ENCODE data around the gene STPG2.
"Not testable (repeated sequence)": the region's sequence is repeated elsewhere in the genome, so short reads cannot be mapped to it uniquely, and the experiment has no call there.

The STPG2 gene

DNA sequence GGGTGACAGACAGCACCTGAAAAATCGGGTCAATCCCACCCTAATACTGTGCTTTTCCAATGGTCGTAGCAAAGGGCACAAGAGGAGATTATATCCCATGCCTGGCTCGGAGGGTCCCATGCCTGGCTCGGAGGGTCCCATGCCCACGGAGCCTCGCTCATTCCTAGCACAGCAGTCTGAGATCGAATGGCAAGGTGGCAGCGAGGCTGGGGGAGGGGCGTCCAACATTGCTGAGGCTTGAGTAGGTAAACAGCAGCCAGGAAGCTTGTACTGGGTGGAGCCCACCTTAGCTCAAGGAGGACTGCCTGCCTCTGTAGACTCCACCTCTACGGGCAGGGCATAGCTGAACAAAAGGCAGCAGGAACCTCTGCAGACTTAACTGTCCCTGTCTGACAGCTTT lies 365.1 kb downstream of the STPG2 start:
- no peak for DNase-seq

DNA sequence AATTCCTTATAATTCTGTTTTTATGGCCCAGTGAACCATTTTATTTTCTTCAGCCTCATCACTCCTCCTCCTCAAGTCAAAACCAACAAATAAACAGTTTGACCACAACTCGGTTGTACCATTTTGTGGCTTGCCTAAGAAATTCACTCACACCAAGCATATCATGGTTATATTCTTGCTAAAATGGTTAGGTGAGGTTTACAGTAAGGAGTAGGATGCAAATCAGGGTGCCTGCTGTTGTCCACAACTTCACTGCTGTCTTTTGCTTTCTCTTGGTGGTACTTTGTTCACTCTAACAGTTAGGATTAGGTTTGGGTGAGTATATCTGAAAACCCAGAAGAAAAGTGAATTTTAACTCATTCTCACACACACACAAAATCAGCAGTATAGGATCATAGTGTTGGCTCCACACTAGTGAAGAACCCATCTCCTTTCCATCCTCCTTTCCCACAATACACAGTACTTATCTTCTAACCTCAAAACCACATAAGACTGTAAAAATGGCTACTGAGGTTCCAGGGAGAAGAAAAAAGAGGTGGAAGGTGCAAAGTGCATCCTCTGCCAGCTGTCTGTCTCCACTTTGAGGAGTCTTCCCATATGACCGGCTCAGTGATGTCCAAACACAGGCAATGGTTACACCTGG lies 368.8 kb downstream of the STPG2 start:
- no peak for DNase-seq

DNA sequence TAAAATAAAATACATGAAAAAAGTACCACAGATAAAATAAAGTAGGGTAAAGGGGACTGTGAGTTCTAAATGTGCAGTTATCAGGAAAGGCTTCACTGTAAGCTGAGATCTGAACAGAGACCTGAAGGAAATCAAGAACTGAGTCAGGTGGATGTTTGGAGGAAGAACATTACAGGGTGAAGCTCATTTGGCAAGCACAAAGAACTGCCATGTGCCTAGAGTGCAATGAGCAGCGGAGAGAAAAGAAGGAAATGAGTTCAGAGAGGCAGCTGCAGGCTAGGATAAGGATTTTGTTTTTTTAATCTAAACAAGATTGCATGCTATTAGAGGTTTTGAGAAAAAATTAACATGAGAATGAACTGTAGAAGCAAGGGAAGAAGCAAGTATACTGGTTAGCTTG lies 373.1 kb downstream of the STPG2 start:
- DNase-seq = no peak

DNA sequence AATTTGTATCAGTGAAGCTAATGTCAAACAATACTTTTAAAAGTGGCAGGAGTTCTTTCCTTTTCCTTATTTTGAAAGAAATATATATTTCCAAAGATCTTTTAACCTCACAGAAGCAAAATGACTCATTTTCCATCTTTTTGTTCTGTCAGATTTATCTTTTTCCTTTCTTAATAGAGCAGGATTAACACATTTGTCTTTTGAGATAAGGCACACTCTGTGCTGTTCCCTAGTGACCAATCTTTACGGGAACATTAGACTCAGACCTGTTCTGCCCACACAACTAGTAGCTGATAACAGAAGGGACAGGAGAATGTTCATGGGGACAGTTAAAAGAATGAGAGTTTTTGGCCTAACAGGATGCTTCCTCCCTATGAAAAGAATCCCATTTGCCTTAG lies 381.2 kb downstream of the STPG2 start:
- DNase-seq = no peak

DNA sequence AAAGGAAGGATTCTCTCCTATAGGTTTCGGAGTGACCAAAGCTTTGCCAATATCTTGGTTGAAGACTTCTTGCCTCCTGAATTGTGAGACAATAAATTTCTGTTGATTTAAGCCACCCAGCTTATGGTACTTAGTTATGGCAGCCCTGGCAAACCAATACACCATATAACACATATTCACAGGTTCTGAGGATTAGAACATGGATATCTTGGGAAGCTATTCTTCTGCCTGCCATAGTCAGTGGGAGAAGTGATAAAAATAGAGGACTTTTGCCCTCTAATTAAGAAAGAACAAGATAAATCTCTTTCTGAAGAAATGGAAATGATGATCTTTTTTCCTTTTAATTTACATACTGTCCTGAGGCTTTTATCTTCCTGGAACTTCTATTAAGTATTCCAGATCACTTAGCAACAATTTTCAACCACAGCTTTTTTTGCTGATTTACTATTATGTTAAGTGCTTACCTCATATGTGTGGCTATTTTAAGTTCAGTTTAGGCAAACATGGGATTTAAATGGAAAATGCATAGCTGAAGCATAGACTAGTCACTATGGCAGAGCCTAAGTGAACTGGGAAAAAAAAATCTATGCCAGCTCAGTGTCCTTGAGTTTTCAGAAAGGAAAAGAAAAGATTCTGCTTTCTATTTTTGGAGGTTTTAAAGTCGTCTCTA lies 381.7 kb downstream of the STPG2 start:
- DNase-seq = no peak

DNA sequence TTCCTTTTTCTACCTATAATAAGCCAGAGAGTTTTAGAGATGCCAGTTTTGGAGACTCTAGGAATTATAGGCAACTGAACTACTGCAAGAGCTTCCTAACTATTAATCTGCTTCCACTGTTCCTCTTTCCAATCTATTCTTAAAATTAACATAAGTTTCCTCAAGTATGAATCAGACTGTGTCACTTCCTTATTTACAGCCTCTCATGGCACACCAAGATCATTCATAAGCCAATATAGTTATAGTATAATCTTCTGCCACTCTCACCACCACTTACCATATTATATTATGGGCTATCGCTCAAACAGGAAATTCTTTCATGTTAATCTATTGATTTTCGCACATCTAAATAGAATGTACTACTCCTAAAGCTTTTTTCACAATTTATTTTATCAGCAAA lies 383.5 kb downstream of the STPG2 start:
- no peak for DNase-seq

- DNase-seq = no peak
Measured at GRCh38 chr4:97752599-97752998, 390.7 kb downstream of the STPG2 start.

DNA sequence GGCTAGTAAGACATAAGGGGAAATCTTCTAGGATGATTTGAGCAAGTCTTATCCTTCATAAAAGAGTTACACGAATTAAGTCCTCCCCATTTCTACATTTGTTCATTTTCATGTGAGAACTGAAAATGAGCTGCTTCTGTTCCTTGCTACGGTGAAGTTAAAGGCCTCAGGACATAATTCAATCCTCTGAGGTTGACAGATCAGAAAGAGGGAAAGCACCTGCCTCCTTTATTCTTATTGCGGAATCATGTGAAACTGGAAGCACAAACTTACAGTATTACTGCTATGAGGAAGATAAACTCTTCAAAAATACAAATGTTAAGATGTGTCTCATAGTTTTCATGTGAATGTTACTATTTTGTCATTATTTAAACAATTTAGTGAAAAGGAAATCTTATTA lies 395.3 kb downstream of the STPG2 start:
- no peak for DNase-seq

GRCh38 chr4:97720869-97721432 lies 422.3 kb downstream of the STPG2 start:
- DNase-seq = no peak

DNA sequence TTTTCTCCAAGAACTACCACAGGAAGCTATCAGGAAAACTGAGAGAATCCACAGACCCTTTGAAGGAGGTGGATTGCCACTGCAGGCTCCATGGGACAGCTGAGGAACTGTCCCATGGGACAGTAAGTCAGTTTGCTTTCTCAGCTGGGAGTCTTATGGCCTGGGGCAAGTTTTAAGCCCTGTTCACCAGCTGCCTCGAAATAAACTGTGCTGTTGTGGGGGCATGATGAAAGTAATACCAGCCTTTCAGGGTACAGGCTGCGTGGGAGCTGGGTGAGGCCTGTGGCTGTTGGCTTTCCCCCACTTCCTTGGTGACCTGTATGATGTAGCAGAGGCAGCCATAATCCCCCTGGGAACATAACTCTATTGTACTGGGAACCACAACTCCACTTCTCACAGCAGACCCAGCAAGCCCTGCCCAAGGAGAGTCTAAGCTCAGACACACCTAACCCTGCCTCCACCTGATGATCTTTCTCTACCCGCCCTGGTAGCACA lies 452.1 kb downstream of the STPG2 start:
- DNase-seq = no peak

GRCh38 chr4:97670703-97671269 lies 472.5 kb downstream of the STPG2 start:
- no peak for DNase-seq

DNA sequence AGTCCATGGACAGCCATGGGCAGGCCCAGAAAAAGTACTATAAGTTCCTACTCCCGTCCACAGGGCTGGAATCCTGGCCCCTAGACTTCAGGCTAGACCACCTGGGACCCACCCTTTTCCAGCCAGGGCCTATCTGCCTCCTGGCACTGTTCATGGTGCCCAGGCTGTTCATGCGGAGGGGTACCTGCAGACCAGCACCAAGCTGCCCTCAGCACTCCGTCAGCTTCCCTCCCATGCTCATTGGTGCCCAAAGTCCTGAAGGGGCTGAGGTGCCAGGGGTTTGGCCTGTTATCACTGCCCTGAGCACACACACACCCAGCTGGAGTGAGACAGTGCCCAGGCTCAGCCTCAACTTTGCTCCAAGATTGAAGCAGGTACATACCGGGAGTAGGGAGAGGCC lies 477.7 kb downstream of the STPG2 start:
- no peak for DNase-seq

DNA sequence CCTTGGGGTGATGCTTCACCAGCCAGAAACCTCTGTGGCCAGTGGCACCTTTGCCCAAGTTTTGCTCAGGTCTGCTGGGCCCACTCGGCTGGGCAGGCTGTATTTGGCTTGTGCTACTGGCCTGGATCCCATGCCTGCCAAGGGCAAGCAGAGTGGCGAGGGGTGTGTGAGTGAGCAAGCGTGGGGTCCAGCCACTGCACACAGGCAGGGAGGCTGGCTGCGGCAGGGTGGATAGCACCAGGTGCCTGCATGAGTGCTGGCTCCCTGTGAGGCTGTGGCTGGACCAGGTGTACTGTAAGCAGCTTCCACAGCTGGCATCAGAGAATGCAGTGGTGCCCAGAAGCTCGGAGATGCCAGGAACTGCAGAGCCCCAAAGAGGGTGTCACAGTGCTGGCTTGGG lies 478.5 kb downstream of the STPG2 start:
- DNase-seq = no peak

- no peak for DNase-seq
Measured at GRCh38 chr4:97662133-97662532, 481.1 kb downstream of the STPG2 start.

- no peak for DNase-seq
Measured at GRCh38 chr4:97656044-97656720, 487.1 kb downstream of the STPG2 start.

DNA sequence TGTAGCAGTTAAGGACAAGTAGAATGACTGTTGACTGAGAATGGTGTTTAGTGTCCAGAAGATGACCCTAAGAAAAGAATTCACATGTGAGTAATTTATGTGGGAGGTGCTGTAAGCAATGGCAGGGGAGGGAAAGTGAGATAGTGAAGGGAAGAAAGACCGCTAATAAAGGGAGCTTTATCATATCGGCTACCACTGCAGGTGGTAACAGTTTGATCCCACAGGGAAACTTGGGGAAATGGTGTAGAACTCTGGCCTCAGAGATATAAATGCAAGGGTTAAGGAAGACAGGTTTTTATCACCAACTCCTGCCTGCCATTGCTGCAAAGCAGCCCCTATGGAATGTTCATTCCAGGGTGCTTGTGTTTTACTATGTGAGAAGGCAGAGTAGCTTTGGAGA lies 489.6 kb downstream of the STPG2 start:
- no peak for DNase-seq

- DNase-seq = no peak
Measured at GRCh38 chr4:97646997-97647396, 496.3 kb downstream of the STPG2 start.

DNA sequence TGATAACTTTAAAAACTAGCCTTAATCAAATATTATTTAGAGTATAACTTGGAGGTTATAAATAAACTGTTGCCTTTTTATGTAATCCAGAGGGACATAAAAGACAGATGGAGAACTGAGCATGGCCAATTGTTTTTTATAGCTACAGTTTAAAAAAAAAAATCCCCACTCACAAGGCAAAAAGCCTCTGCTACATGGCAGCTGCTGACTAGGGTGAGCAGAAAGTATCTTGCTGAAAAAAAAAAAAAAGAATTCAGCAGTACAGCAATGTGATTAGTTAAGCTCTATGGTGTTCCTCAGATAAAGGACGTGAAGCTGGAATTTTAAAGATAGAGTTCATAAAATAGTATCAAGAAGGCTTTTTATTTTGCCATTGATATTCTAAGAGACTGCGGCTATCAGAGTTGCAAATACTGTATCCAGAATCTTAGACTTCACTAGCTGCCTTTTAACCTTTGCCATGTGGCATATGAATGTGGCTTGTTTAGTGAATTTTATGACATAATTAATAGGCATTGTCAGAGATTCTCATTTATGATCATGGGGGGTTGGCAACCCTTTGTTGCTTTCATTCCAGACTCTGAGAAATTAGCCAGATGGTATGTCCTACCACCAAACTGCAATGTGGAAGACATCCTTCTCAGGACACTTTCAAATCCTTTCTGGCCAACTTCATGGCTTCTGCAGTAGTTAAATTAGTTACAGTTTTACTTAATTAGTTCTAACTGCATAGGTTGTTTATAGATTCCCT lies 498.0 kb downstream of the STPG2 start:
- no peak for DNase-seq

DNA sequence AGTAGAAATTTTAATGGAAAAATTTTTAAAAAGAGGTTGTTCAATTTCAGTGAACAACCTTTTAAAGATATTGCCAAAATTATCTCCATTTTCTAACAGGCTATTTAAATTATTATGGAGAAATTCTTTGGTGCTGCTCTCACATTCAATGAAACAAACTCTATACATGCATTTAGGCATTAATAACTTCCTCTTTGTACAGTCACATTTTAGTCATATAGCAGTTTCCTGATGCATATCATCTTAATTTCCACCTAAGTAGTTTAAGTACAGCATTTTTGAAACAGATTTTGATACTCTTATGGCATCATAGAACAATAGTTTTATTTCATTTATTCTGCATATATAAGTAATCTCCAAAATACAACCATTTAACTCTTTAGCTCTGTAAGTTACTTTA lies 500.1 kb downstream of the STPG2 start:
- no peak for DNase-seq

DNA sequence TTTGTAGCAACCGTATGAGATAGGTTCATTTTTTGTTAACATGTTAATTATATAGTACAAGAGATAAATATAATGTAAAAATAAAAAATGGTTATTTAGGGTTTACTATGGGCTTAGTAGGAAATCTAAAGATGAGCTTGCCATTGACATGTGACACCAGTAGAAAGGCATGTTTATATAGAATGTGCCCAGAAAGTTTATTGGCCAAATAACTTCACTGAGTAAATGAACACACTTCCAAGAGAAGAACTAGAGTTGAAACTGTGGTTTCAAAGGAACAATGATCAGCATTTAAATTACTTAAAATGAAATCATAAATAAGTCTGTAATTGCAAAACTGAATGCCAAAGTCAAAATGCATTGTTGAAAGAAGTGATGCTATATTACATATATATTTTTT lies 503.3 kb downstream of the STPG2 start:
- DNase-seq = no peak

DNA sequence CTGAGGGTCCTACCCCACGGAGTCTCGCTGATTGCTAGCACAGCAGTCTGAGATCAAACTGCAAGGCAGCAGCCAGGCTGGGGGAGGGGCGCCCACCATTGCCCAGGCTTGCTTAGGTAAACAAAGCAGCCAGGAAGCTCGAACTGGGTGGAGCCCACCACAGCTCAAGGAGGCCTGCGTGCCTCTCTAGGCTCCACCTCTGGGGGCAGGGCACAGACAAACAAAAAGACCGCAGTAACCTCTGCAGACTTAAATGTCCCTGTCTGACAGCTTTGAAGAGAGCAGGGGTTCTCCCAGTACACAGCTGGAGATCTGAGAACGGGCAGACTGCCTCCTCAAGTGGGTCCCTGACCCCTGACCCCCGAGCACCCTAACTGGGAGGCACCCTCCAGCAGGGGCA lies 509.4 kb downstream of the STPG2 start:
- not testable (repeated sequence) for DNase-seq

- no peak for DNase-seq
Measured at GRCh38 chr4:97627750-97628149, 515.5 kb downstream of the STPG2 start.

DNA sequence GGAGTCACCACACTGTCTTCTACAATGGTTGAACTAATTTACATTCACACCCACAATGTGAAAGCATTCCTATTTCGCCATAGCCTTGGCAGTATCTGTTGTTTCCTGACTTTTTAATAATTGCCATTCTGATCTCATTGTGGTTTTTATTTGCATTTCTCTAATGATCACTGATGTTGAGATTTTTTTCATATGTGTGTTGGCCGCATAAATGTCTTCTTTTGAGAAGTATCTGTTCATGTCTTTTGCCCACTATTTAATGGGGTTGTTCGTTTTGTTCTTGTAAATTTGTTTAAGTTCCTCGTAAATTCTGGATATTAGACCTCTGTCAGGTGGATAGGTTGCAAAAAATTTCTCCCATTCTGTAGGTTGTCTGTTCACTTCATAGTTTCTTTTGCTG lies 519.1 kb downstream of the STPG2 start:
- no peak for DNase-seq

Data from stimulated activated CD4-positive, alpha-beta T cell treated with anti-CD3 and anti-CD28 coated beads, Interleukin-4, amount 100 ng/mL, for 24 hours (primary cell).